Epithelial cell of esophagus (primary cell): ENCODE results near the gene DLL3.
"Not testable (repeated sequence)": the region's sequence is repeated elsewhere in the genome, so short reads cannot be mapped to it uniquely, and the experiment has no call there.

Experiments
- DNase-seq: peaks from one replicate; pipeline ENCODE4 v3.0.0; 2010; ENCODE audit warnings: low read depth
- H3K4me3 ChIP-seq: 2 replicates; pipeline ENCODE4 v1.5.1; 2011; ENCODE audit warnings: mild to moderate bottlenecking, low read length, control low read depth
- TF ChIP-seq, protein P1 (sequence below): IDR thresholded peaks from 2 replicates; pipeline ENCODE4 v1.5.1; 2011; ENCODE audit warnings: low read depth, mild to moderate bottlenecking, low read length, control low read depth, inconsistent platforms; ENCODE audit not compliant: insufficient read depth; ENCODE audit errors: missing control alignments

The DLL3 gene, protein sequence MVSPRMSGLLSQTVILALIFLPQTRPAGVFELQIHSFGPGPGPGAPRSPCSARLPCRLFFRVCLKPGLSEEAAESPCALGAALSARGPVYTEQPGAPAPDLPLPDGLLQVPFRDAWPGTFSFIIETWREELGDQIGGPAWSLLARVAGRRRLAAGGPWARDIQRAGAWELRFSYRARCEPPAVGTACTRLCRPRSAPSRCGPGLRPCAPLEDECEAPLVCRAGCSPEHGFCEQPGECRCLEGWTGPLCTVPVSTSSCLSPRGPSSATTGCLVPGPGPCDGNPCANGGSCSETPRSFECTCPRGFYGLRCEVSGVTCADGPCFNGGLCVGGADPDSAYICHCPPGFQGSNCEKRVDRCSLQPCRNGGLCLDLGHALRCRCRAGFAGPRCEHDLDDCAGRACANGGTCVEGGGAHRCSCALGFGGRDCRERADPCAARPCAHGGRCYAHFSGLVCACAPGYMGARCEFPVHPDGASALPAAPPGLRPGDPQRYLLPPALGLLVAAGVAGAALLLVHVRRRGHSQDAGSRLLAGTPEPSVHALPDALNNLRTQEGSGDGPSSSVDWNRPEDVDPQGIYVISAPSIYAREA

DNA sequence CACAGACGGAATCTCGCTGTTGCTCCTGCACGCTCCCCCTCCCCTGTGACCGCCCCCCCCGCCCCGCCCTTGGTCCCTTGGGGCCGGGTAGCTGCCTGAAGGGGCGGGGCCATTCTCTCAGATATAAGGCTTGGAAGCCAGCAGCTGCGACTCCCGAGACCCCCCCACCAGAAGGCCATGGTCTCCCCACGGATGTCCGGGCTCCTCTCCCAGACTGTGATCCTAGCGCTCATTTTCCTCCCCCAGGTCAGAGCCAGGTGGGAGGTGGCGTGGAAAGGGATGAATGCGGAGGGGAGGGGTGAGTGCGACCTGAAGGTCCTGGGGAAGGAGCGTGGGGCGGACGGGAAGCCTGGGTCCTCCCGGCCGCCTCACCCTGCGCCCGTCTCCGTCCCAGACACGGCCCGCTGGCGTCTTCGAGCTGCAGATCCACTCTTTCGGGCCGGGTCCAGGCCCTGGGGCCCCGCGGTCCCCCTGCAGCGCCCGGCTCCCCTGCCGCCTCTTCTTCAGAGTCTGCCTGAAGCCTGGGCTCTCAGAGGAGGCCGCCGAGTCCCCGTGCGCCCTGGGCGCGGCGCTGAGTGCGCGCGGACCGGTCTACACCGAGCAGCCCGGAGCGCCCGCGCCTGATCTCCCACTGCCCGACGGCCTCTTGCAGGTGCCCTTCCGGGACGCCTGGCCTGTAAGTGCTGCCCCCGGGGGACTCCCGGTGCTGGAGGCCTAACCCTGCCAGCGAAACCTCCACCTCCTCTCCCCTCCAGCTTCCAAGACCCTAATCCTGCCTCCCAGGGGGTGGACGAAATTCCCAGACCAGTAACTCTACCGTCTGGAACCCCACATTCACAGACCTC, at the start of gene DLL3:
TSS of gene DLL3 (plus strand) at position 150 of the 845 bp plus-strand sequence. CDS start at position 178, 28 bp downstream.
- DNase-seq: peak; percentile 37
- H3K4me3 ChIP-seq: no peak within 1 kb of the TSS
- TF ChIP-seq, protein P1, sequence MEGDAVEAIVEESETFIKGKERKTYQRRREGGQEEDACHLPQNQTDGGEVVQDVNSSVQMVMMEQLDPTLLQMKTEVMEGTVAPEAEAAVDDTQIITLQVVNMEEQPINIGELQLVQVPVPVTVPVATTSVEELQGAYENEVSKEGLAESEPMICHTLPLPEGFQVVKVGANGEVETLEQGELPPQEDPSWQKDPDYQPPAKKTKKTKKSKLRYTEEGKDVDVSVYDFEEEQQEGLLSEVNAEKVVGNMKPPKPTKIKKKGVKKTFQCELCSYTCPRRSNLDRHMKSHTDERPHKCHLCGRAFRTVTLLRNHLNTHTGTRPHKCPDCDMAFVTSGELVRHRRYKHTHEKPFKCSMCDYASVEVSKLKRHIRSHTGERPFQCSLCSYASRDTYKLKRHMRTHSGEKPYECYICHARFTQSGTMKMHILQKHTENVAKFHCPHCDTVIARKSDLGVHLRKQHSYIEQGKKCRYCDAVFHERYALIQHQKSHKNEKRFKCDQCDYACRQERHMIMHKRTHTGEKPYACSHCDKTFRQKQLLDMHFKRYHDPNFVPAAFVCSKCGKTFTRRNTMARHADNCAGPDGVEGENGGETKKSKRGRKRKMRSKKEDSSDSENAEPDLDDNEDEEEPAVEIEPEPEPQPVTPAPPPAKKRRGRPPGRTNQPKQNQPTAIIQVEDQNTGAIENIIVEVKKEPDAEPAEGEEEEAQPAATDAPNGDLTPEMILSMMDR: no peak

DNA sequence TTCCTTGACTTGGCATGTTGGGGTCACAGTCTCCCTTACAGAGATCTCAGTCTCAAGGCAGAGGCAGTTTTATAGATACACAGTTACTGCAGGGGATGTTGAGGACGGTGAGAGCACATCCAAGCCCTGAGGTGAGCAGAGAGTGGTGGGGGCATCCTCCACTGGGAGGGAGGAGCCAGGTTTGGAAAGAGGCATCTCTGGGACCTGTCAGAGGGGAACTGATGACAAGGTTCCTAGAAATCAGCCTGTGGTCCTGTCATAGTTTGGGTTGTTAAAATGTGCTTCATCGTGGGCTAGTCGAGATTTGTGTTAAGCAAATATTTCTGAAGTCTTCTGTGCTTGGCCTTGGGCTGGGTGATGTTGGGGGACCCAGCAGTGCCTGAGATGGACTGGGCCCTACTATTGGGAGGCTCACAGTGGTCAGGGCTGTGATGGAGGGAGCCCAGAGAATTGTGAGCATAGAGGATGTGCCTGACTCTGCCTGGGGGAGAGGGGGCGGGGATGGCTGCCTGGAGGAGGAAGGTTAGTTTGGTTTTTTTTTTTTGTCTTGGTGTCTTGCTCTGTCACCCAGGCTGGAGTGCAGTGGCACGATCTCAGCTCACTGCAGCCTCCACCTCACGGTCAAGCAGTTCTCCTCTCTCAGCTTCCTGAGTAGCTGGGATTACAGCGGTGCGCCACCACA, 49.5 kb upstream of the DLL3 start:
- TF ChIP-seq, protein P1: no peak

DNA sequence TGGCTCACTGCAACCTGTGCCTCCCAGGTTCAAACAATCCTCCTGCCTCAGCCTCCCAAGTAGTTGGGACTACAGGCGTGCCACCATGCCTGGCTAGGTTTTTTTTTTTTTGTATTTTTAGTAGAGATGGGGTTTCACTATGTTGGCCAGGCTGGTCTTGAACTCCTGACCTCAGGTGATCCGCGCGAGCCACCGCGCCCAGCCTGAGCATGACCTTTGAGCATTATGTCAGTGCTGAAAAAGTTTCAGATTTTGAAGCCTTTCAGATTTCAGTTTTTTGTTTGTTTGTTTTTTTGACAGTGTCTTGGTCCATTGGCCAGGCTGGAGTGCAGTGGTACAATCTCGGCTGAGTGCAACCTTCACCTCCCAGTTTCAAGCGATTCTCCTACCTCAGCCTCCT, 47.5 kb upstream of the DLL3 start:
- not testable (repeated sequence) for H3K4me3 ChIP-seq, DNase-seq

More for the DNA sequence above, 49.5 kb upstream of the DLL3 start:
- DNase-seq: no peak
- no peak overlapping the region for H3K4me3 ChIP-seq

DNA sequence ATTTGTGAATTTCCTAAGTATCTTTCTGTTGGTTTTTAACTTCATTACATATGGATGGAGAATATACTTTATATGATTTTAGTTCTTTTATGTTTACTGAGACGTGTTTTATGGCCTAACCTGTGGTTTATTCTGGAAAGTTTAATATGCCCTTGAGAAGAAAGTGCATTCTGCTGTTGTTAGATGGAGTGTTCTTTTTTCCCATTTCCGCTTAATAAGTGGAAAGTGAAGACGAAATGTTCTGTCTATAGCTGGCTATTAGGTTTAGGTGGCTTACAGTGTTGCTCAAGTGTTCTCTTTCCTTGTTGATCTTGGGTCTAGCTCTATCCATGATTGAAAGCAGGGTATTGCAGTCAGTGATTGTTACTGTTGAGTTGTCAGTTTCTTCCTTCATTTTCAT, 35.3 kb upstream of the DLL3 start:
- DNase-seq: no peak
- TF ChIP-seq, protein P1: no peak
- no peak overlapping the region for H3K4me3 ChIP-seq

DNA sequence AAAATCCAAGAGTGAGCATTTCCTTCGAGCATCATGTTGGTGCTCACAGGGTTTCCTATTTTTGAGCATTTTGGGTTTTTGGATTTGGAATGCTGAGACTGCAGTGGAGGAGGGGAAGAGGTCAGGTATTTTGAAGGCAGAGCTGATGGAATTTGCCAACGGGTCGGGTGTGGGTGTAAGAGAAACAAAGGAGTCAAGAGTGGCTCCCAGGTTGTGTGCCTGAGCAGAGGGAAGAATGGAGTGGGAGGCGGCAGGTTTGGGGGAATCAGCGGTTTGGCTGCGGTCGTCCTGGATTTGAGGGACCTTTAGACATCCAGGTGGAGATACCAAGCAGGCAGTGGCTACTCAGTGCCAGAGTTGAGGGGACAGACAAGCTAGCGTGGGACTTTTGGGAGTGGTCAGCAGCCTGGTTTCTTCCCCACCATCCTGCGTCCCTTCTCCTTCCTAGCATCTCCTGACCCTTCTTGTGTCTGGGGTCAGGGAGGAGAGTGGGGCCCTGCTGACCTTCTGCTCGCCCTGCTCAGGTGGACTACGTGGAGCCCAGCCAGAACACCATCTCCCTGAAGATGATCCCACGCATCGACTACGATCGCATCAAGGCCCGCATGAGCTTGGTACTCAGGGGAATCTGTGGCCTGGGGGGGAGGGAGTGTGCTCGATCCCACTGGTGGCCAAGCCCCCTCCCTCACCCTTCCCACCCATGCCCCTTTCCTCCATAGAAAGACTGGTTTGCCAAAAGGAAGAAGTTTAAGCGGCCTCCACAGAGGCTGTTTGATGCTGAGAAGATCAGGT, 32.6 kb upstream of the DLL3 start:
- H3K4me3 ChIP-seq: no peak overlapping the region
- DNase-seq: no peak
- TF ChIP-seq, protein P1: no peak

DNA sequence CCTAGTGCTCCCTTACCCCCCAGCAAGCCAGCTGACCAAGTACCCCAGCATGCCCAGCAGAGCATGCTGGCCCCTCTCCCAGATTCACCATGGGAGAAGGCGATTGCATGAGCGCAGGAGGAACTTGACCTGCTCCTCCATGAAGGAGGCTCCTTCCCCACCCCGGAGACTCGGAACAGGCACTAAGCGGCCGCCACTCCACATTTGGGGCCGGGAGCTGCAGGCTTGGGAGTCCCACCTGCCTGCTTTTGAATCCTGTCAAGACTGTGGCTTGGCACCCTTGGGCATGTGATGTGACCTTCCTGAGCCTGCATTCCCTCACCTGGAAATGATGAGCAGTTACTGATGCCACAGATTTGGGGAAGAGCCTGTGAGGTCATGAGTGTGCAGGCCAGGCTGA, 30.8 kb upstream of the DLL3 start:
- H3K4me3 ChIP-seq: no peak overlapping the region
- TF ChIP-seq, protein P1: no peak
- DNase-seq: no peak
